ENCODE measurements around the gene ARRDC3.

ARRDC3 gene

DNA sequence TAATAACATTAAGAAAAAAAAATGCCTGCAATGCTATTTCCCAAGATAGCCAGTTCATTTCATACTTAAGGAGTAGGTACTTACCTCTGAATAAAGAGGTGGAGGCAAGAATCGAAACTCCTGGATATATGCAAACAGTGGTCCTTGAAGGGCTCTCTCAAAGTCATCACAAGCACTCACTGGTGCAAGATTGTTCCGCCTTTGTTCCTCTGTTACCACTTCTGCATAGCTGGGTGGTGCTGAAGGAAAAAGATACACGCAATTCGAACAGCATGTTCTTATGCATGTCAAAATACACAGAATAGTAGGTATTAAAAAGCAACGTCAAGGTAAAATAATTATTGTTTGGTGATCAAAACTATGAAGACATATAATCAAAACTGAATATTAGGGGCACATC lies 9.5 kb downstream of the ARRDC3 start:
- TF ChIP-seq CTCF (IDR thresholded peaks at IDR 0.05), result no peak

DNA sequence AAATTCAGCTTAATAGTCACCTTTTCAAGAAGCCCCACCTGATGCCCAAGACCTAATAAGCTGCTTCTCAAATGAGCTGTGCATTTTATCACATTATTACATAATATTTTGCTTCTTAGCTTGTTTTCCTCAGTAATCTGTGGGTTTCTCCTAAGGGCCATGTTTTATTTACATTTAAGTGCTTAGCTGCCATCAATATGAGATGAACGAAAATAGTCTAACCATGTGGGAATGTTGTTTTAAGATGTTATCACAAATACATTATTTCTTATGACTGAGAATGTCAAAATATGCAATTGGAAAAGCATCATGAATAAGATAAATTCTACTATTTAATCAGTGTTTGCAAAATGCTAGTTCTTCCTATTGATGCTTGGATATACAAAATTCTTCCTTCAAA lies 10.1 kb downstream of the ARRDC3 start:
- TF ChIP-seq CTCF (IDR thresholded peaks at IDR 0.05), result no peak

- TF ChIP-seq CTCF (IDR thresholded peaks at IDR 0.05), result no peak
These were observed 13.6 kb downstream of the ARRDC3 start for GRCh38 chr5:91369480-91369879.

DNA sequence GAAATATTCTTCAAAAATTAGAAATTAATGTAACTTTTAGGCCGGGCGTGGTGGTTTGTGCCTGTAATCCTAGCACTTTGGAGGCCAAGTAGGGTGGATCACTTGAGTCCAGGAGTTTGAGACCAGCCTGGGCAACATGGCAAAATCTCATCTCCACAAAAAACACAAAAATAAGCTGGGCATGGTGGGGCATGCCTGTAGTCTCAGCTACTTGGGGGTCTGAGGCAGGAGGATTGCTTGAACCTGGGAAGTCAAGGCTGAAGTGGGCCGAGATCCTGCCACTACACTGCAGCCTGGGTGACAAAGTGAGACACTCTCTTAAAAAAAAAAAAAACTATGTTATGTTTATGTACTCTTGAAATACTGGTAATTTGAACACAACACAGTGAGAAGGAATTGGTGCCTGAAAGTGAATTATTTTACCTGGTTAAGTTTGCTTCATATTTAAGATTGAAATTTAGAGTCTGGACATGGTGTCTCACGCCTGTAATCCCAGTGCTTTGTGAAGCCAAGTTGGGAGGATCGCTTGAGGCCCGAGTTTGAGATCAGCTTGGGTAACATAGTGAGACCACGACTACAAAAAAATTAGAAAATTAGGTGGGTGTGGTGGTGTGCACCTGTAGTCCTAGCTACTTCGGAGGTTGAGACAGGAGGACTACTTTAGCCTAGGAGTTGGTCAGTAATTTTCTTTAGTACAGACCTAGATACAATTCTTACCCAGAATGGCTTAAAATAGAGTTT lies 15.0 kb downstream of the ARRDC3 start:
- TF ChIP-seq CTCF (IDR thresholded peaks at IDR 0.05), result no peak

- TF ChIP-seq CTCF (IDR thresholded peaks at IDR 0.05), result no peak
These were observed 15.8 kb downstream of the ARRDC3 start for GRCh38 chr5:91367344-91367743.

GRCh38 chr5:91366551-91366950 lies 16.6 kb downstream of the ARRDC3 start:
- no peak for TF ChIP-seq CTCF (IDR thresholded peaks at IDR 0.05)

DNA sequence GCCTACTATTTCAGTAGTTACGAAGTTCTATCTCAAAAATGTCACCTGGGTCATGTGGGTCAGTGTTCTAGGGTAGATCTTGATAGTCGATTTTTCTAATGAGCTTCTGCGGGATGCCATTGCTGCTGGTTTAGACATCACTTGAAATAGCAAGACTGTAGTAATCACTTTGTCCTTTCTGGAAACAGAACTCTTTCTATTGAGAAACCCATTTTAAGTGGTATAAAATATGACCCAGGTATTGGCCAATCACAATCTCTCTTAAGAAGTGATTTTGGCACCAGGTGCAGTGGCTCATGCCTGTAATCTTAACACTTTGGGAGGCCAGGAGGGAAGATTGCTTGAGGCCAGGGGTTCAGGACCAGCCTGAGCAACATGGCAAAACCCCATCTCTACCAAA lies 17.6 kb downstream of the ARRDC3 start:
- TF ChIP-seq CTCF (IDR thresholded peaks at IDR 0.05), result no peak

DNA sequence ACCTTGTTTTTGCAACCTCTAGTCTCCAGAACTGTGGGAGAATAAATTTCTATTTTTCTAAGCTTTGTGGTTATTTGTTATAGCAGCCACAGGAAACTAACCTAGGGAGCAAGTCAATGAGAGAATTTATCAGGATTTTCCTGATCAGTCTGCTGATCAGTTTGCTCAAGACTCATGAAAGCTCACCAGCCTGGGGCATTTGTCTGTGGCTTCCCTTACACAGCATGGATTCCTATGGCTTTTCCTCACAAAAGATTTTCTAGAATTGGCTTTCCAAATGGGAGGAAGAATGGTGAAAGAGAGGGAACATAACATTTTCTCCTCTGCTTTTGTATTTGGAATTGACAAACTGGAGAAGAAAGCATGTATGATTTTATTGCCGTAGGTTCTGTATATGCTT lies 20.2 kb downstream of the ARRDC3 start:
- no peak for TF ChIP-seq CTCF (IDR thresholded peaks at IDR 0.05)
